ENCODE results near the gene SCD.
A peak's percentile ranks its signal among the peaks of the same experiment; 100 is the strongest.

Gene SCD

DNA sequence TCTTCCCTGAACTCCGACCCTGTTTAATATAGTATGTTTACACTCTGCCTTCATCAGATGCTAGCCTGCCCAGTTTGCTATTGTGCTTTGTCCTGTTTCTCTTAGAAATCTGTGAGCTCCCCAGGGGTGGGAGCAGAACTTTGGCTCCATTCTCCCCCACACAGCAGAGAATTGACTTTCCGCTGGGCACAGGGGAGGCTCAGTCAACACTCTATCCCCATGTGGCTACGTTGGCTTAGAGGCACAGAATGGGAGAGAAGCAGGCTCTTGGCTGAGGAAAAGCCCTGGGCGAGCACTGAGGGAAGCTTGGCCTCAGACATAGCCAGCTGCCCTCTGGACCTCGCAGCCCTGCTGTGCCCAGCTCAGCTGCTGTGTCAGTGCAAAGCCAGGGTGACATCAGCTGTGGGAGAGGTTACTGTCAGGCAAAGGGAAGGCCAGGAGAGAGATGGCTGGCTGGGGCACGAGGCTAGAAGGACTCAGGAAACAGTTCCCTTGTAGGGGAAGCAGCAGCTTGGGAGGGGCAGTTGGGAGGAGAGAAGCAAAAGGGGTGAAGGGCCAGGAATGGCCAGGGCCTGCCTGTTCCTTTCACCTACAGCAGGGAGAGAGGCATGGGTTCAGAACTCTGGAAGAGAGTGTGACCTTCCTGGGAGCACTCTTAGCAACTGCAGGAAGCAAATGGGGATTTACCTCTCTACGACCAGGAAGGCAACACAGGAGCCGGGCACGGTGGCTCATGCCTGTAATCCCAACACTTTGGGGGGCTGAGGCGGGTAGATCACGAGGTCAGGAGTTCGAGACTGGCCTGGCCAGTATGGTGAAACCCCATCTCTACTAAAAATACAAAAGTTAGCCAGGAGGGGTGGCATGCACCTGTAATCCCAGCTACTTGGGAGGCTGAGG, 5.8 kb upstream of the SCD start:
- DNase-seq (ENCODE audit: low read depth): no peak

- DNase-seq (ENCODE audit: low read depth): peak; percentile 15
These were observed 4.9 kb upstream of the SCD start for GRCh38 chr10:100341953-100342626.

- no peak for DNase-seq (ENCODE audit: low read depth)
These were observed 4.4 kb upstream of the SCD start for GRCh38 chr10:100342627-100342972.

- DNase-seq (ENCODE audit: low read depth): no peak
These were observed 2.7 kb upstream of the SCD start for GRCh38 chr10:100344241-100344788.

DNA sequence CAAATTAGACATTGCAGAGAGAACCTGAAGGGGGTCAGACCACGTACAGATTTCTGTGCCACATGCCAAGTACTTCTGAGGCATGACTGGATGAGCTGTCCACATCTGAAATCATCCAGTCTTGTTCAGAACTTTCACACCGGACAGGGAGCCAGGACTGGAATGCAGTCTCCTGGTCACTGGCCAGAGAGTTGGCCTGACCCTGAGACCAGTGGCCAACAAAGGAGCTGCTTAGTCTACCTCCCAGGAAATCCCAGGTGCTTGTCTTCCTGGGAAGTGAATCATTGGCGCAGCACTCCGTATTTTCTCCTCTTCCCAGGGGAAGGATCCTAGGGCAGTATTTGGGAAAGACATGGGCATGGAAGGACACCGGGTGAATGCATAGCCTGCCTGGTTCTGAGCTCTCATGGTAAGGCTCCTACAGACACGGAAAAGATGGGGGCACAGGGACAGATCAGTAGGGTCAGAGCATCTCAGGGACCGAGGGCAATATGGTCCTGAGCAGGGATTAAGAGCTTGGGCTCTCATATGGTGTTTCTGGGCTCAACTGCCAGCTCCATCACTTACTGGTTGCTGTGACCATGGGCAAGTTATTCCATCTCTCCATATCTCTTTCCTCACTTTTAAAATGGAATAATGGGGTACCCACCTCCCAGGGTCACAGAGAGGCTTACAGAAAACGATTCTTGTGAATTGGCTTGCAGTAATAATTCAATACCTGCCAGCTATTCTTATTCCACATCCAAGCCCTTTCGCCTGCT, 1.3 kb upstream of the SCD start:
- DNase-seq (ENCODE audit: low read depth): no peak

DNA sequence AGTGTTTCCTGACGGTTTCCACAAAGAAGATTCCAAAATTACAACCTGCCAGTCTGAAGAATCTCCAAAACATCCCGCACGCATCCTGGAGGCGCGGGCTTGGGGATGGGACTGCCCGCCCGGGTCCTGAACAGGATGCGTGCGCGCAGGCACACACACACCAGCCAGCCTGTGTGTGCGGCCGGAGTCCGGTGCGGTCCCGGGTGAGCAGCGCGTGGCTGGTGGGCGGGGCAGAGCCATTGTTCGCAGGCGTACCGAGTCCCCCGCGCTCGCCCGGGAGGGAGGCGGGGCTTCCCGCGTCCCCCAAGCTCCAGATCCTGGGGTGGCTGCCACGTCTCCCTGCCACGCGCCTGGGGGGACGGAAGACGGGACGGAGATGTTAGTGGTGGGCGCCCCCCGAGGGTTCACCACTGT, 675 bp upstream of the SCD start:
- peak; percentile 45 for DNase-seq (ENCODE audit: low read depth)

- DNase-seq (ENCODE audit: low read depth): no peak
These were observed 649 bp downstream of the SCD start for GRCh38 chr10:100347568-100348195.

DNA sequence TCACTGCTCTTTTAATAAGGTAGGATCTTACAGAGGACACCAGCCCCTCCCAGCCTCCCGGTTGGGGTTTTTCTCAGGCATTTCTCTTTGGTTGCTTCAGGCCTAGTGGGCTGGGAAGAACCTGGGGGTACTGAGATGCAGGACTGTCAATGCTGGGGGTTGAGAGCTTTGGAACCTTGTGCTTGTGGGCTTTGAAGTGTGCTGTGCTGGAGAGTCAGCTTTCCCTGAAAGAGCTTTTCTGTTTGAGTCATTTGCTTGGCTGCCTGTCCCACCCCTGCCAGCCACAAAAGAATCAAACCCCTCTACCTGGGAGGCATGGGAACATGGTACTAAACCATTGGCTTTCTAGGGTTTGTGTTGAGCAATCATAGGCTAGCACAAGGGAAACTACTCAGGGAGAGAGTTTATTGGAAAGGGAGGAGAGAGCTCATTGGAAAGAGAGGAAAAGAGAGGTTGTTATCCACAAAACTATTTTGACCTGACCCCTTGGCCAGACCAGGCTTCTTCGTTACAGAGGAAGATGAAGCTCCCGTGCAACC, 1.4 kb downstream of the SCD start:
- DNase-seq (ENCODE audit: low read depth): no peak

GRCh38 chr10:100349087-100349486, 2.1 kb downstream of the SCD start:
- no peak for DNase-seq (ENCODE audit: low read depth)

- DNase-seq (ENCODE audit: low read depth): no peak
These were observed 2.6 kb downstream of the SCD start for GRCh38 chr10:100349672-100350071.

- DNase-seq (ENCODE audit: low read depth): no peak
These were observed 4.0 kb downstream of the SCD start for GRCh38 chr10:100350914-100351485.

DNA sequence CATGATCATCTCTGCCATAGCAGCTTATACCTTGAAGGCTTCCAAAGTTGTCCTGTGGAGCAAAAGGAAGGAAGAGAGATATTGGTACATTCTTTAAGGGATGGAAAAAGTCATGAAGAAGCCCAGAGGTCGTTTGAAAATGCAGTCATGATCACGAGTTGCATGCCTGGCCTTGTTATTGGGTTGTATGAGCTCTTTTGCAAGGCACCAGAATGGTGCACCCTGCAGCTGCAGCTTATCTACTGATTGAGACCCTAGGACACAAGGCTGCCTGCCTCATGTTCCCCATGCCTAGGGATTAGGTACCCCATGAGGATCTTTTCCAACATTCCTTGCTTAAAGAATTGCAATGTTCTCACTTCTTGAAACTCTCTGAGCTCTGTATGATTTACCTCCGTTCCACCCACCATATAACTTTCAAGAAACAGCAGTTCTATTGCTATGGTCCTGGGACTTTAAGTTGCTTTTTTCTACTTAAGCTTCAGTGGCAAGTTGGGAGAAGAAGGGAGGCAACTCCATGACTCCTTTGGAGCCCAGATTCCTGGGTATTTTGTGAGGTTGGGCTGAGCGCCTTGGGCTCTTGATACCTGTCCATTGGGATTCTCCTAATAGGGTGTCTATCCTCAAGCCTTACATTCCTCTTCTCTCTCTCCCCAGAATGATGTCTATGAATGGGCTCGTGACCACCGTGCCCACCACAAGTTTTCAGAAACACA, 6.9 kb downstream of the SCD start:
- DNase-seq (ENCODE audit: low read depth): no peak

- DNase-seq (ENCODE audit: low read depth): no peak
These were observed 8.1 kb downstream of the SCD start for GRCh38 chr10:100355086-100355485.

- DNase-seq (ENCODE audit: low read depth): no peak
These were observed 9.3 kb downstream of the SCD start for GRCh38 chr10:100356067-100357017.

DNA sequence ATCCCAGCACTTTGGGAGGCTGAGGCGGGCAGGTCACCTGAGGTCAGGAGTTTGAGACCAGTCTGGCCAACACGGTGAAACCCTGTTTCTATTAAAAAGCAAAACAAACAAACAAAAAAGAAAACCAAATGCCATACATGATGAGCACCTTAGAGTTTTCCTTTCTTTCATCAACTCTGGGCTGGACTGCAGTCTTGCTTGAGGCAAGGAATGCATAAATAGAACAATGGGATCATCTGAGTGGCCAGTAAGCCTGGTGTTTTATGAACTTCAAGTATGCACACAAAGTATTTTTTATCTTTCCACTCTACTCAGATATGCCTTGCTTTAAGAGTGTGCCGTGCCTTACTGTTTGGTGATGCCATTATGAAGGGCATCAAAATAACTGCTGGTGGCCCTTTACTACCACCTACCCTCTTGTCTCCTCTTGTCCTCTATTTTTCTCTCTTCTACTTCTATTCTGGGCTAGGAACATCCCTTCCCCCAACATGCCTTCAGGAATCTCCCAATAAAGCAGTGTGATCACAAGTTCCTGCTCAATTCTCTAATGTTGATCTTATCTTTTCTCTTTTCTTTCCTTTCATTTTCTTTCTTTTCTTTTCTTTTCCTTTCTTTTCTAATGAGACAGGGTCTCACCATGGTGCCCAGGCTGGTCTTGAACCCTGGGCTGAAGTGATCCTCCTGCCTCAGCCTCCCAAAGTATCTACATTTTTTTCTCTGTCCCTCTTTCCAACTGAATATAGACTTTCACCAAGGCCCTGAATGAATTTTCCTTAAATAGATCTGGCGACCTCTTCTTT, 10.2 kb downstream of the SCD start:
- no peak for DNase-seq (ENCODE audit: low read depth)

GRCh38 chr10:100359030-100359432, 12.0 kb downstream of the SCD start:
- no peak for DNase-seq (ENCODE audit: low read depth)

DNA sequence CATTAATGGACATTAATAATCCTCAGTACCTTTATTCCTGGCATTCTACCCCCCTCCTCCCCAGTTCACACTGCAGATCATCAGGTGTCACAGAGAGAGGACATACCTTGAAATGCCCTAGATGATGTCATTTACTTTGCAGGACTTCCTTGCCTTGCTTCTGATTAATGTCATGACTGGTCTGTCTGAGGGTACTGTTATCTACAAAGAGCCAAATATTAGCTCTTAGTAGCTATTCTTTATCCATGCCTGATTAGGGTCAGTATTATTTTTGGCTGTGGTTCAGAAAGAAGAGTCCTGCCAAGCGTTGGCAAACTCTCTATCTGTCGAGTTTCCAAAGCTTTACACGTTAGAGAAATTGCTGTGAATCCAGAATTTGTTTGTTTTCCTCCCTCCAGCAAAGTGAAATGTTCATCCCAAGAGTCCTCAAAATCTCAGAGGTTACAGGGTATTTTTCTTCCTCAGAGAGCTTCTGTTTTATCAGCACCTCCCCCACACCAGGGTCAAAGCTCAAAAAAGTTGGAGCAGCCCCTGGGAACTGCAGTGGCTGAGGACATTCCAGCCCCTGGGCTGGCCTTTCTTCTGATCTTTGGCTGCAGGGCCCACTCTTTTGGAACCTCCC, 12.6 kb downstream of the SCD start:
- no peak for DNase-seq (ENCODE audit: low read depth)

GRCh38 chr10:100360234-100360633, 13.2 kb downstream of the SCD start:
- no peak for DNase-seq (ENCODE audit: low read depth)
